ENCODE measurements around the gene OR8B3. TPM values are rescaled to one million over a fixed set of nuclear protein-coding genes. Genes with fewer than 3 reads are reported as not detected.
"Not testable (repeated sequence)": the region's sequence is repeated elsewhere in the genome, so short reads cannot be mapped to it uniquely, and the experiment has no call there.

OR8B3 gene
- total RNA-seq, 1 donor from 2014 or later = not detected

DNA sequence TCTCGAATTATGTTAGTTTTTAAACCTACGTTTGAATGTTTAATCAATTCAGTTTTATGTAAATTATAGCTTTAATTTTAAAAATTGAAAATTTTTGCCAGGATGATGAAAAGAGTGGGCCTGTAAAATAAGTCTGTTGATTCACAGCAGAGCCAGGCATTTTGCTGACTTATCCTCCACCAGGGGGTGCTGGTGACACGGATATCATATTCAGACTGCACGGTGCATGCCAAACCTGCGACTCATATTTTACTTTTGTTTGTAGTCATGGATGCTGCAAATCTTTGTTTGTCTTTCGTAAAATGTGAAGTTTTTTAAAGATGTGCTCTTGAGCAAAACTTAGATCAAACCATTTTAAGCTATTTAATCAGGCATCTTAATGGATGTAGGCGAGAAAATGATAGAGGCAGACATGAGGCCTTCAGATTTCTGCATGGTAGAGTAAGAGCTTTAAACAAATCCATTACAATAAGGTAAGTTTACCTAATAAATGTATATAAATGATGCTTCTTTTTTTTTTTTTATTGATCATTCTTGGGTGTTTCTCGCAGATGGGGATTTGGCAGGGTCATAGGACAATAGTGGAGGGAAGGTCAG, 3.6 kb upstream of the OR8B3 start:
- FAIRE-seq = peak; percentile 39
- H3K36me3 Mint-ChIP-seq (ENCODE audit: low read depth, unreplicated experiment) = no peaks in the 10 kb centered on the region
- H3K4me1 Mint-ChIP-seq (ENCODE audit: low read depth, unreplicated experiment) = no peaks in the 10 kb centered on the region
- H3K4me2 ChIP-seq (ENCODE audit: low read length) = no peak overlapping the region
- H3K4me3 ChIP-seq (ENCODE audit: insufficient read depth, low read depth, low read length) = no peak overlapping the region
- H3K4me3 Mint-ChIP-seq (ENCODE audit: unreplicated experiment) = no peak overlapping the region
- H3K27me3 ChIP-seq (ENCODE audit: insufficient read depth, low read length) = no peaks in the 10 kb centered on the region
- H4K20me1 ChIP-seq (ENCODE audit: insufficient read depth, low read length) = no peaks in the 10 kb centered on the region
- peak; percentile 65 for DNase-seq (ENCODE audit: low read depth)
- no peaks in the 10 kb centered on the region for H3K36me3 ChIP-seq (ENCODE audit: insufficient read depth, low read length)
- no peak overlapping the region for H2AFZ ChIP-seq (ENCODE audit: low read depth, low read length)
- no peaks in the 10 kb centered on the region for H3K27me3 Mint-ChIP-seq (ENCODE audit: low read depth, unreplicated experiment)
- H3K79me2 ChIP-seq (ENCODE audit: insufficient read depth, low read length) = no peaks in the 10 kb centered on the region
- H3K9ac ChIP-seq (ENCODE audit: low read length) = no peak overlapping the region
- no peaks in the 10 kb centered on the region for H3K9me3 ChIP-seq (ENCODE audit: insufficient read depth, low read depth, low read length)
- no peaks in the 10 kb centered on the region for H3K9me3 Mint-ChIP-seq (ENCODE audit: unreplicated experiment)
- H3K27ac Mint-ChIP-seq (ENCODE audit: unreplicated experiment) = peak overlapping the region; percentile 67
- TF ChIP-seq, protein P1, sequence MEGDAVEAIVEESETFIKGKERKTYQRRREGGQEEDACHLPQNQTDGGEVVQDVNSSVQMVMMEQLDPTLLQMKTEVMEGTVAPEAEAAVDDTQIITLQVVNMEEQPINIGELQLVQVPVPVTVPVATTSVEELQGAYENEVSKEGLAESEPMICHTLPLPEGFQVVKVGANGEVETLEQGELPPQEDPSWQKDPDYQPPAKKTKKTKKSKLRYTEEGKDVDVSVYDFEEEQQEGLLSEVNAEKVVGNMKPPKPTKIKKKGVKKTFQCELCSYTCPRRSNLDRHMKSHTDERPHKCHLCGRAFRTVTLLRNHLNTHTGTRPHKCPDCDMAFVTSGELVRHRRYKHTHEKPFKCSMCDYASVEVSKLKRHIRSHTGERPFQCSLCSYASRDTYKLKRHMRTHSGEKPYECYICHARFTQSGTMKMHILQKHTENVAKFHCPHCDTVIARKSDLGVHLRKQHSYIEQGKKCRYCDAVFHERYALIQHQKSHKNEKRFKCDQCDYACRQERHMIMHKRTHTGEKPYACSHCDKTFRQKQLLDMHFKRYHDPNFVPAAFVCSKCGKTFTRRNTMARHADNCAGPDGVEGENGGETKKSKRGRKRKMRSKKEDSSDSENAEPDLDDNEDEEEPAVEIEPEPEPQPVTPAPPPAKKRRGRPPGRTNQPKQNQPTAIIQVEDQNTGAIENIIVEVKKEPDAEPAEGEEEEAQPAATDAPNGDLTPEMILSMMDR (IDR thresholded peaks at IDR 0.05; ENCODE audit: insufficient read depth, low read depth, low read length) = peak; percentile 96
- no peak for TF ChIP-seq EZH2 (IDR thresholded peaks at IDR 0.05; ENCODE audit: insufficient read depth, low read length)
- H3K27ac ChIP-seq (ENCODE audit: low read depth, low read length) = no peak overlapping the region
- no peaks in the 10 kb centered on the region for H3K4me1 ChIP-seq (ENCODE audit: insufficient read depth, low read length)

DNA sequence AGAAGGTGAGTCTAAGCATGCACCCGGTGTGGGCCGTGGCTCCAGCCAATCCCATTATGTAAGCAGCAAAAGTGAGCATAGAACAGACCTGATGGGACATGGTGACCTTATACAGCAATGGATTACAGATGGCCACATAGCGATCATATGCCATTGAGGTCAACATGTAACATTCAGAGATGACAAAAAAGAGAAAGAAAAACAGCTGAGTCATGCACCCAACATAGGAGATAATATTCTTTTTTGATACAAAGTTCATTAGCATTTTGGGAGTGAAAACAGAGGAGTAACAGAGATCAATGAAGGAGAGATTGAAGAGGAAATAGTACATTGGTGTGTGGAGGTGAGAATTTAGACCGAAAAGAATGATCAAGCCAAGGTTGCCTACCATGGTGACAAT, 2.0 kb downstream of the OR8B3 start:
- not testable (repeated sequence) for H3K36me3 ChIP-seq (ENCODE audit: insufficient read depth, low read length); H3K79me2 ChIP-seq (ENCODE audit: insufficient read depth, low read length); H2AFZ ChIP-seq (ENCODE audit: low read depth, low read length); H3K4me1 Mint-ChIP-seq (ENCODE audit: low read depth, unreplicated experiment); H3K36me3 Mint-ChIP-seq (ENCODE audit: low read depth, unreplicated experiment); H3K9me3 ChIP-seq (ENCODE audit: insufficient read depth, low read depth, low read length); H3K27ac Mint-ChIP-seq (ENCODE audit: unreplicated experiment); H3K27ac ChIP-seq (ENCODE audit: low read depth, low read length); H3K4me2 ChIP-seq (ENCODE audit: low read length); H3K4me3 Mint-ChIP-seq (ENCODE audit: unreplicated experiment); H3K27me3 Mint-ChIP-seq (ENCODE audit: low read depth, unreplicated experiment); H3K4me1 ChIP-seq (ENCODE audit: insufficient read depth, low read length); DNase-seq (ENCODE audit: low read depth); H3K4me3 ChIP-seq (ENCODE audit: insufficient read depth, low read depth, low read length); H4K20me1 ChIP-seq (ENCODE audit: insufficient read depth, low read length); H3K9ac ChIP-seq (ENCODE audit: low read length); H3K27me3 ChIP-seq (ENCODE audit: insufficient read depth, low read length); H3K9me3 Mint-ChIP-seq (ENCODE audit: unreplicated experiment)
- FAIRE-seq = peak; percentile 58

DNA sequence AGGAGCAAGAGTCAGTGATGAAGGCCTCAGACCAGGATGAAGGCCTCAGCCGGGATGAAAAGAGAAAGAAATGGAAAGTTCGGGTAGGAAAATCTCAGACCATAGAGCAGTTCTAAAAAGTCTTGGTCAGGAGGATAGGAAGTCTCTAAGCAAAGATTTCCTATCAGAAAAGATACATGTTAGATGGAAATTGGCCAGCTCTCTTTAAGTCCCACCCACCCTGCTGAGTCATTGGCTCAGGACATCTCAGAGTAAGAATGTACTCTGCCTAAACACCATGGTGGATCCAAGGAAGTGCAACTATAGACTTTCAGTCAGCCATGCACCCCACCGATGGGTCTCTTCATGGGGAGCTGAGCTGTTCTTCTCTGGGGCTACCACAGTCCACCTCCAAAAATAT, 4.4 kb downstream of the OR8B3 start:
- no peaks in the 10 kb centered on the region for H3K36me3 Mint-ChIP-seq (ENCODE audit: low read depth, unreplicated experiment)
- H3K79me2 ChIP-seq (ENCODE audit: insufficient read depth, low read length) = no peaks in the 10 kb centered on the region

More for the DNA sequence above, 4.4 kb downstream of the OR8B3 start:
- H2AFZ ChIP-seq (ENCODE audit: low read depth, low read length) = no peak overlapping the region
- no peaks in the 10 kb centered on the region for H3K9me3 ChIP-seq (ENCODE audit: insufficient read depth, low read depth, low read length)
- H3K4me1 Mint-ChIP-seq (ENCODE audit: low read depth, unreplicated experiment) = no peaks in the 10 kb centered on the region
- H3K27ac ChIP-seq (ENCODE audit: low read depth, low read length) = no peak overlapping the region
- no peaks in the 10 kb centered on the region for H4K20me1 ChIP-seq (ENCODE audit: insufficient read depth, low read length)
- no peaks in the 10 kb centered on the region for H3K9me3 Mint-ChIP-seq (ENCODE audit: unreplicated experiment)
- H3K4me3 Mint-ChIP-seq (ENCODE audit: unreplicated experiment) = no peak overlapping the region
- FAIRE-seq (no peak), DNase-seq (ENCODE audit: low read depth) (peak; percentile 4)
- TF ChIP-seq, protein P1 (IDR thresholded peaks at IDR 0.05; ENCODE audit: insufficient read depth, low read depth, low read length) = no peak
- H3K27ac Mint-ChIP-seq (ENCODE audit: unreplicated experiment) = no peak overlapping the region
- H3K4me2 ChIP-seq (ENCODE audit: low read length) = no peak overlapping the region
- no peaks in the 10 kb centered on the region for H3K27me3 ChIP-seq (ENCODE audit: insufficient read depth, low read length)
- no peak overlapping the region for H3K4me3 ChIP-seq (ENCODE audit: insufficient read depth, low read depth, low read length)
- no peak overlapping the region for H3K9ac ChIP-seq (ENCODE audit: low read length)
- H3K36me3 ChIP-seq (ENCODE audit: insufficient read depth, low read length) = no peaks in the 10 kb centered on the region
- H3K27me3 Mint-ChIP-seq (ENCODE audit: low read depth, unreplicated experiment) = no peaks in the 10 kb centered on the region
- H3K4me1 ChIP-seq (ENCODE audit: insufficient read depth, low read length) = no peaks in the 10 kb centered on the region

Measured in astrocyte (in vitro differentiated cells and primary cell).